ENCODE measurements around the gene KRTAP9-7.
"Not testable (repeated sequence)": the region's sequence is repeated elsewhere in the genome, so short reads cannot be mapped to it uniquely, and the experiment has no call there.

KRTAP9-7 gene

DNA sequence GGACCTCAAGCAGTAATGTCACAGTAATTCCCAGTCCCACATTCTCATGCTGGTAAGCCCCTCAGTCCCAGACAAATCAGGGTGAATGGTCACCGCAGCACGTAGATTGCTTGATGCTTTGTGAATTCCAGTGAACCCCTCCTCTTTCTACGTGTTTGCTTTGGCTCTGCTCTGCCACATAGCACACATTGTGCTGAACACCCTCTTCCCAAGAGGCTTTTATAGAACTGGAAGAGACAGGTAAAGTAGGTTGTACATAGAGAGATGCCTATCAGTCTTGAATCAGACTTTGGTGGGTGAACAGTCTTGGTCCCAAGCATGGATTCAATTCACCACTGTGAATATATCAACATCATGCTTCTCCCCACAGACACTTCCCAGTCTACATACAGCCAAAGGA lies 10.9 kb upstream of the KRTAP9-7 start:
- ChIA-PET CTCF (interaction anchor here (1.6 kb wide), 1 partner anchor 65 kb away, joined by 3 read pairs; no protein-coding TSS in a partner anchor), POLR2A (no interaction called here)
- no peak for DNase-seq (ENCODE audit: low read depth, low spot score)
- no peak overlapping the region for H3K4me3 ChIP-seq (ENCODE audit: low read depth, low read length)
- TF ChIP-seq, protein P1, sequence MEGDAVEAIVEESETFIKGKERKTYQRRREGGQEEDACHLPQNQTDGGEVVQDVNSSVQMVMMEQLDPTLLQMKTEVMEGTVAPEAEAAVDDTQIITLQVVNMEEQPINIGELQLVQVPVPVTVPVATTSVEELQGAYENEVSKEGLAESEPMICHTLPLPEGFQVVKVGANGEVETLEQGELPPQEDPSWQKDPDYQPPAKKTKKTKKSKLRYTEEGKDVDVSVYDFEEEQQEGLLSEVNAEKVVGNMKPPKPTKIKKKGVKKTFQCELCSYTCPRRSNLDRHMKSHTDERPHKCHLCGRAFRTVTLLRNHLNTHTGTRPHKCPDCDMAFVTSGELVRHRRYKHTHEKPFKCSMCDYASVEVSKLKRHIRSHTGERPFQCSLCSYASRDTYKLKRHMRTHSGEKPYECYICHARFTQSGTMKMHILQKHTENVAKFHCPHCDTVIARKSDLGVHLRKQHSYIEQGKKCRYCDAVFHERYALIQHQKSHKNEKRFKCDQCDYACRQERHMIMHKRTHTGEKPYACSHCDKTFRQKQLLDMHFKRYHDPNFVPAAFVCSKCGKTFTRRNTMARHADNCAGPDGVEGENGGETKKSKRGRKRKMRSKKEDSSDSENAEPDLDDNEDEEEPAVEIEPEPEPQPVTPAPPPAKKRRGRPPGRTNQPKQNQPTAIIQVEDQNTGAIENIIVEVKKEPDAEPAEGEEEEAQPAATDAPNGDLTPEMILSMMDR (IDR thresholded peaks at IDR 0.05; ENCODE audit: insufficient read depth, low read length, missing control alignments) = no peak

DNA sequence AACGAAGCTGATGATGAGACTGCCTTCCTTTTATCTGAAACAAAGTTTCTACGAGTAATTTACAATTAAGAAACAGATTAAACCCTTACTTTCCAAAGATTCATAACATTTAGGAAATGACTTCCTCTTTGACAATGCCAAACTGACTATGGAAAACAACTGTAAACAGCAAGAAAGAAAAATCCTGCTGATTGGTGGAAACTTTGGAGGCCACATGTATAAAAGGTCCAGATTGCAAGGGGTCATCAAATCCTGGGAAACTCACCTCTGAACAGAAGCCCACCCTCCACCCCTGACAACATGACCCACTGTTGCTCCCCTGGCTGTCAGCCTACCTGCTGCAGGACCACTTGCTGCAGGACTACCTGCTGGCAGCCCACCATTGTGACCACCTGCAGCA lies 10.4 kb upstream of the KRTAP9-7 start, which contains the start of gene KRTAP9-6:
Gene KRTAP9-6, plus strand, starts transcription at position 301 of the 400 bp plus-strand sequence. Its CDS starts 0 bp downstream, at position 301.
- ChIA-PET CTCF (interaction anchor here (1.4 to 1.6 kb wide), 2 partner anchors 12 to 64 kb away, joined by 3 to 4 read pairs; no protein-coding TSS in a partner anchor), POLR2A (no interaction called here)
- TF ChIP-seq, protein P1 (IDR thresholded peaks at IDR 0.05; ENCODE audit: insufficient read depth, low read length, missing control alignments) = no peak
- no peak for DNase-seq (ENCODE audit: low read depth, low spot score)
- no peak within 1 kb of the TSS for H3K4me3 ChIP-seq (ENCODE audit: low read depth, low read length)

DNA sequence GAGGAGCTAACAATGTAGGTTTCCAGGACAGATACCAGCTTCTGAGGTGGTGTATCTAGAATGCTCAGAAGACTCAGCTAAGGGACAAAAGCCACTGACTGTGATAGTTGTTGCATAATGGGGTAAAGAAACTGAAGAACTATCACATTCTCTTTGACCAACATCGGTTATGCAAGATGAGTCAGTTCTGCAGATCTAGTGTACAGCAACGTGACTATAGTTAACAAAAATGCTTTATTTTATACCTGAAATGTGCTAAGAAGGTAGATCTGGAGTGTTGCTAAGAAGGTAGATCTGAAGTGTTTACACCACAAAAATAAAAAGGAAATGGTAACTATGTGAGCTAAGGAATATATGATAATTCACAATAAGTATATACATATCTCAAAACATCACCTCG lies 7.8 kb upstream of the KRTAP9-7 start:
- DNase-seq (ENCODE audit: low read depth, low spot score) = no peak
- TF ChIP-seq, protein P1 (IDR thresholded peaks at IDR 0.05; ENCODE audit: insufficient read depth, low read length, missing control alignments) = no peak
- ChIA-PET POLR2A (no interaction called here), CTCF (interaction anchor here (1.5 kb wide), 1 partner anchor 9 kb away, joined by 3 read pairs; no protein-coding TSS in a partner anchor)
- no peak overlapping the region for H3K4me3 ChIP-seq (ENCODE audit: low read depth, low read length)

DNA sequence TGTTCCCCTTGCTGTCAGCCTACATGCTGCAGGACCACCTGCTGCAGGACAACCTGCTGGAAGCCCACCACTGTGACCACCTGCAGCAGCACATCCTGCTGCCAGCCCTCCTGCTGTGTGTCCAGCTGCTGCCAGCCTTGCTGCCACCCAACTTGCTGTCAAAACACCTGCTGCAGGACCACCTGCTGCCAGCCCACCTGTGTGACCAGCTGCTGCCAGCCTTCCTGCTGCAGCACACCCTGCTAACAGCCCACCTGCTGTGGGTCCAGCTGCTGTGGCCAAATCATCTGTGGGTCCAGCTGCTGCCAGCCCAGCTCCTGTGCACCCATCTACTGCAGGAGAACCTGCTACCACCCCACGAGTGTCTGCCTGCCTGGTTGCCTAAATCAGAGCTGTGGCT lies 4.2 kb upstream of the KRTAP9-7 start:
- H3K4me3 ChIP-seq (ENCODE audit: low read depth, low read length); CTCF ChIA-PET; POLR2A ChIA-PET; DNase-seq (ENCODE audit: low read depth, low spot score): not testable (repeated sequence)

DNA sequence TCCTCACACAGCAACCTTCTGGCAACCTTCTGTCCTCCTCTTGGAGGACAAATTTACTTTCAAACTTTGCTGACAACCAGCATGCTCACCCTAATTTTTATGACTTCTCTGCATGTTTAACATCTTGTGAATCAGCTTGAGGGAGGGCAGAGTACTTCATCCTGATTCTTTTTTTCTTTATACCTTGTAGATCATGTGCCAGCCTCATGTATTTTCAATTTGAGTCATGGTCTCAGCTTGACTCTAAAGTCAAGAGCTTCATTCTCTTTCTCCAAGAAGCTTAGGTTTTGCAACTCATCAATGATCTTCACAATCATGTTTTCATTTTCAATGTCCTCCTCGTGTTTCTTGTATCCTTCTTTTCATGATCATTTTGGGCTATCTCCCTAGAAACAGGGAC lies 3.6 kb upstream of the KRTAP9-7 start:
- DNase-seq (ENCODE audit: low read depth, low spot score) = no peak
- POLR2A ChIA-PET = no interaction called here
- H3K4me3 ChIP-seq (ENCODE audit: low read depth, low read length) = no peak overlapping the region
- TF ChIP-seq, protein P1 (IDR thresholded peaks at IDR 0.05; ENCODE audit: insufficient read depth, low read length, missing control alignments) = no peak
- CTCF ChIA-PET = interaction anchor here (1.3 kb wide), 1 partner anchor 11 kb away, joined by 3 read pairs; no protein-coding TSS in a partner anchor

DNA sequence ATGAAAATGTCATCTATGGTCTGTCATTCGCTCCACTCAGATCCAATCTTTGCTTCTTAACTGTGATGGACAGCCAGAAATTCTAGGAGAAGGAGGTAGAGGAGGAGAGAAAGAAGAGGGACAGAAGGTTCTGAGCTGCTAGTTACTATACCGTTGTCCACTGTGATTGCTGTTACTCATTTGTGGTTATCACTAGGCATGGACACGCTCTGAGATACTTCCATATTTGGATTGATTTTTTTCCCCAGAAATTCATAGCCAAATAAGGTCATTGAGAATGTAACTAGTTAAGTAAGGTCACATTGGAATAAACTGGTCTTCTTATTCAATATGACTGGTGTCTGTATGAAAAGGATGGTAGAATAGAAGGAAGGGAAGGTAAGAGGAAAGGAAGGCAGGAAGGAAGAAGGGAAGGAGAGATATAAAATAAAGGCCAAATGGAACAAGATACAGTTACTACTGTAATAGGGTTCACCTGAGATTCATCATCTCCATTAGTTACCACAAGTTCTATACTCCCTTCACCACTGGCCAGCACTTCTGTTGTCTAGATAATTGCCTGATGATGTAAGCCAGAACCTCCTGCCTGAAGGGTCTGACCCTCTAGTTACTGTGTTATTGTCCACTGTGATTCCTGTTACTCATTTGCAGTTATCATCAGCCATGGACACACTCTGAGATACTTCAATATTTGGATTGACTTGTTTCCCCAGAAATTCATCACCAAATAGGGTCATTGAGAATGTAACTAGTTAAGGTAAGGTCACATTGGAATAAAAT lies 2.9 kb downstream of the KRTAP9-7 start:
- no peak for DNase-seq (ENCODE audit: low read depth, low spot score)
- POLR2A ChIA-PET = no interaction called here
- TF ChIP-seq, protein P1 (IDR thresholded peaks at IDR 0.05; ENCODE audit: insufficient read depth, low read length, missing control alignments) = no peak
- CTCF ChIA-PET = interaction anchor here (1.2 kb wide), 1 partner anchor 44 kb away, joined by 5 read pairs; no protein-coding TSS in a partner anchor
- no peak overlapping the region for H3K4me3 ChIP-seq (ENCODE audit: low read depth, low read length)

All from AG04449 (cell line).